ENCODE measurements around the gene NELL1. TPM values are rescaled to one million over a fixed set of nuclear protein-coding genes. Genes with fewer than 3 reads are reported as not detected.

Gene NELL1
- total RNA-seq, 2 experiments from 2014 or later, result not detected

- H3K4me1 Mint-ChIP-seq (ENCODE audit: low read depth), result no peaks in the 10 kb centered on the region
- DNase-seq, result no peak
- CTCF ChIA-PET, result no interaction called here
- no peak for ATAC-seq
- no peak for TF ChIP-seq CTCF (IDR thresholded peaks at IDR 0.05)
- no peaks in the 10 kb centered on the region for H3K36me3 Mint-ChIP-seq (ENCODE audit: low read depth)
- H3K4me3 Mint-ChIP-seq, result no peak overlapping the region
- no peak overlapping the region for H3K27ac Mint-ChIP-seq
- intact Hi-C loops (cut with micrococcal nuclease), result no loop called here
- no peaks in the 10 kb centered on the region for H3K27me3 Mint-ChIP-seq
- POLR2A ChIA-PET, result no interaction called here
- H3K9me3 Mint-ChIP-seq, result no peaks in the 10 kb centered on the region
These were observed 268.4 kb downstream of the NELL1 start for GRCh38 chr11:20937826-20938225.

GRCh38 chr11:20949585-20949984, 280.2 kb downstream of the NELL1 start:
- no peaks in the 10 kb centered on the region for H3K9me3 Mint-ChIP-seq
- no peaks in the 10 kb centered on the region for H3K36me3 Mint-ChIP-seq (ENCODE audit: low read depth)
- DNase-seq (no peak), ATAC-seq (no peak)
- no peak overlapping the region for H3K27ac Mint-ChIP-seq
- no peak for TF ChIP-seq CTCF (IDR thresholded peaks at IDR 0.05)
- H3K4me3 Mint-ChIP-seq, result no peak overlapping the region
- CTCF ChIA-PET, result no interaction called here
- intact Hi-C loops (cut with micrococcal nuclease), result no loop called here
- H3K4me1 Mint-ChIP-seq (ENCODE audit: low read depth), result no peaks in the 10 kb centered on the region
- H3K27me3 Mint-ChIP-seq, result no peaks in the 10 kb centered on the region
- POLR2A ChIA-PET, result no interaction called here

GRCh38 chr11:20962581-20962980, 293.2 kb downstream of the NELL1 start:
- H3K36me3 Mint-ChIP-seq (ENCODE audit: low read depth), result no peaks in the 10 kb centered on the region
- no peak for TF ChIP-seq CTCF (IDR thresholded peaks at IDR 0.05)

GRCh38 chr11:20963596-20963995, 294.2 kb downstream of the NELL1 start:
- DNase-seq (no peak), ATAC-seq (no peak)
- Mint-ChIP-seq H3K4me1 (ENCODE audit: low read depth) (no peaks in the 10 kb centered on the region), H3K4me3 (no peak overlapping the region), H3K27ac (no peak overlapping the region), H3K36me3 (ENCODE audit: low read depth) (no peaks in the 10 kb centered on the region), H3K27me3 (no peaks in the 10 kb centered on the region), H3K9me3 (peaks cover 2% of the 10 kb centered on the region)
- POLR2A ChIA-PET, result no interaction called here
- no peak for TF ChIP-seq CTCF (IDR thresholded peaks at IDR 0.05)
- CTCF ChIA-PET, result no interaction called here
- intact Hi-C loops (cut with micrococcal nuclease), result no loop called here

More at GRCh38 chr11:20962581-20962980, 293.2 kb downstream of the NELL1 start:
- CTCF ChIA-PET, result no interaction called here
- POLR2A ChIA-PET, result no interaction called here
- Mint-ChIP-seq H3K4me1 (ENCODE audit: low read depth) (no peaks in the 10 kb centered on the region), H3K27me3 (no peaks in the 10 kb centered on the region), H3K4me3 (no peak overlapping the region), H3K27ac (no peak overlapping the region), H3K9me3 (peaks cover 2% of the 10 kb centered on the region)
- ATAC-seq (no peak), DNase-seq (no peak)
- intact Hi-C loops (cut with micrococcal nuclease), result no loop called here

GRCh38 chr11:20964985-20965384, 295.6 kb downstream of the NELL1 start:
- H3K4me1 Mint-ChIP-seq (ENCODE audit: low read depth), result no peaks in the 10 kb centered on the region
- no peak overlapping the region for H3K27ac Mint-ChIP-seq
- H3K4me3 Mint-ChIP-seq, result no peak overlapping the region
- intact Hi-C loops (cut with micrococcal nuclease), result no loop called here
- CTCF ChIA-PET, result no interaction called here
- no peak for TF ChIP-seq CTCF (IDR thresholded peaks at IDR 0.05)
- H3K27me3 Mint-ChIP-seq, result no peaks in the 10 kb centered on the region
- ATAC-seq, result no peak
- no peak for DNase-seq
- peaks cover 2% of the 10 kb centered on the region for H3K9me3 Mint-ChIP-seq
- POLR2A ChIA-PET, result no interaction called here
- H3K36me3 Mint-ChIP-seq (ENCODE audit: low read depth), result no peaks in the 10 kb centered on the region
